ENCODE results near the gene SNX9. TPM values are rescaled to one million over a fixed set of nuclear protein-coding genes. Genes with fewer than 3 reads are reported as not detected.

Gene SNX9
- polyA plus RNA-seq, 1 donor (not counting 4 experiments of a cell fraction or from before 2014, with no cell fraction given): 37.8 TPM

DNA sequence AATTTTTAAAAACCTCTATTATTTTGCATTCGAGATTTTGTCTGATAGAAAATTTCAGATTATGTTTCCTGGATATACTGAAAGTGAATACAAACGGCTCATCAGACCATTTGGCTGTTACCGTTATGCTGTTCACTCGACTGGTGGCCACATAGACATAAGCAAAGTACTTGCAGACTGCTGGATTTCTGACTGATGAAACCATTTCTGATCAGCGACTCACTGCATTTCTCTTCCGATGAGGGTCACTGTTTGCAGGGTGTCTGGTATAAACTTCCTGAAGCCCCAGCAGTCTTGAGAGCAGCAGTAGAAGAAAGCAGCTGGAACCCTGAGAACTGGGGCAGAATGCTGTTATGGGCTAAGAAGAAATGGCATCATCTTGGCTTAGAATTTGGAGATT lies 17.7 kb downstream of the SNX9 start:
- FAIRE-seq: peak; percentile 87
- Histone ChIP-seq H3K27me3 (ENCODE audit: control insufficient read depth, extremely low read depth, insufficient read depth, low read length) (no peaks in the 10 kb centered on the region), H3K4me2 (ENCODE audit: control insufficient read depth, extremely low read depth, insufficient read depth, low read depth, low read length) (peak overlapping the region; percentile 75), H3K4me3 (ENCODE audit: control insufficient read depth in 2 of 3, extremely low read depth in 1 of 3, insufficient read depth in 2 of 3, low read depth in 1 of 3, low read length in 3 of 3) (peak overlapping the region in 2 of 3 experiments; percentile 9 to 58), H3K27ac (ENCODE audit: control insufficient read depth, insufficient read depth, low read length) (peak overlapping the region; percentile 84), H3K9me1 (ENCODE audit: control insufficient read depth, extremely low read depth, insufficient read depth, low read length) (no peaks in the 10 kb centered on the region), H3K9me3 (ENCODE audit: control insufficient read depth, low read depth, low read length) (no peaks in the 10 kb centered on the region), H3K79me2 (ENCODE audit: control insufficient read depth, insufficient read depth, low read length) (peaks cover 95% of the 10 kb centered on the region), H3K9ac (ENCODE audit: control insufficient read depth, extremely low read depth, insufficient read depth, low read length) (peak overlapping the region; percentile 33), H4K20me1 (ENCODE audit: control insufficient read depth, extremely low read depth, insufficient read depth, low read length) (no peaks in the 10 kb centered on the region), H2AFZ (ENCODE audit: control insufficient read depth, low read length) (no peak overlapping the region), H3K4me1 (ENCODE audit: control insufficient read depth, extremely low read depth, insufficient read depth, low read length) (peaks cover 77% of the 10 kb centered on the region), H3K36me3 (ENCODE audit: control insufficient read depth in 2 of 2, extremely low read depth in 1 of 2, insufficient read depth in 2 of 2, low read length in 2 of 2) (peaks cover 0 to 1% of the 10 kb centered on the region in 2 experiments)
- DNase-seq (ENCODE audit: low read depth, low spot score): no peak
- dilution Hi-C loops (cut with MboI; ENCODE audit: extremely low pct_ligation_motif_present, low sequenced_read_pairs): no loop called here
- no peak for TF ChIP-seq EZH2 (IDR thresholded peaks at IDR 0.05; ENCODE audit: low read length)
- TF ChIP-seq, protein P1, sequence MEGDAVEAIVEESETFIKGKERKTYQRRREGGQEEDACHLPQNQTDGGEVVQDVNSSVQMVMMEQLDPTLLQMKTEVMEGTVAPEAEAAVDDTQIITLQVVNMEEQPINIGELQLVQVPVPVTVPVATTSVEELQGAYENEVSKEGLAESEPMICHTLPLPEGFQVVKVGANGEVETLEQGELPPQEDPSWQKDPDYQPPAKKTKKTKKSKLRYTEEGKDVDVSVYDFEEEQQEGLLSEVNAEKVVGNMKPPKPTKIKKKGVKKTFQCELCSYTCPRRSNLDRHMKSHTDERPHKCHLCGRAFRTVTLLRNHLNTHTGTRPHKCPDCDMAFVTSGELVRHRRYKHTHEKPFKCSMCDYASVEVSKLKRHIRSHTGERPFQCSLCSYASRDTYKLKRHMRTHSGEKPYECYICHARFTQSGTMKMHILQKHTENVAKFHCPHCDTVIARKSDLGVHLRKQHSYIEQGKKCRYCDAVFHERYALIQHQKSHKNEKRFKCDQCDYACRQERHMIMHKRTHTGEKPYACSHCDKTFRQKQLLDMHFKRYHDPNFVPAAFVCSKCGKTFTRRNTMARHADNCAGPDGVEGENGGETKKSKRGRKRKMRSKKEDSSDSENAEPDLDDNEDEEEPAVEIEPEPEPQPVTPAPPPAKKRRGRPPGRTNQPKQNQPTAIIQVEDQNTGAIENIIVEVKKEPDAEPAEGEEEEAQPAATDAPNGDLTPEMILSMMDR (optimal IDR thresholded peaks at IDR 0.05 in 1 of 3, IDR thresholded peaks at IDR 0.05 in 1 of 3, conservative IDR thresholded peaks at IDR 0.05 in 1 of 3; ENCODE audit: extremely low read depth in 1 of 3, insufficient read depth in 2 of 3, low read length in 3 of 3): no peak

DNA sequence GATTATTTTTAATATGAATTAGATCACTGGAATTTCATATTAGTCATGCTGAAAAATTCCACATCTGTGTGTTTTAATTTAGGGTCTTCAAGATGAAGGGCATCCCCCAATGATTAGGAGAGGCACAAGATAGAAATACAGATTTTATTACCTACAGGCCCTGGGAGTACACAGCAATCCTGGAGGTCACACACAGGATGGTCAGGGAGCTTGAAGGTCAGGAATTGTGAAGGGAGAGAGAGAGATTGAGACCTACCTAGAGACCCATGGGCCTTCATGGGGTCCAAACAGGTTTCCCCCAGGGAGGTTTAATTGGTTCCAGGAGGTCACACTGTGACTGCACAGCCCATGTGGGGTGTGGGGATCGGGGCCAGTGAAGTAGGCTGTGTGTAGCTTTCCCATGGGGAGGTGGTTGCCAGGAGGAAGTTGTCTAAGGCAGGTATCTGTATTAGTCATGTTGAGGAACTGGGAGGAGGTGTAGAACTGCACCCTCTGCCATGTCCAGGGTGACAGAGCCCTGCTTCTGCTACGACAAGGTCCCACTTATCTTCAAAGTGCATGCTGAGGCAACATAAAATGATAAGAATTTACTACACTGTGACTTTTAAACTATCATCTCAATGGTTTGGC lies 18.3 kb downstream of the SNX9 start:
- no peak for TF ChIP-seq EZH2 (IDR thresholded peaks at IDR 0.05; ENCODE audit: low read length)
- TF ChIP-seq, protein P1 (optimal IDR thresholded peaks at IDR 0.05 in 1 of 3, IDR thresholded peaks at IDR 0.05 in 1 of 3, conservative IDR thresholded peaks at IDR 0.05 in 1 of 3; ENCODE audit: extremely low read depth in 1 of 3, insufficient read depth in 2 of 3, low read length in 3 of 3): no peak
- Histone ChIP-seq H4K20me1 (ENCODE audit: control insufficient read depth, extremely low read depth, insufficient read depth, low read length) (no peaks in the 10 kb centered on the region), H3K9ac (ENCODE audit: control insufficient read depth, extremely low read depth, insufficient read depth, low read length) (peak overlapping the region; percentile 33), H3K79me2 (ENCODE audit: control insufficient read depth, insufficient read depth, low read length) (peaks cover 95% of the 10 kb centered on the region), H3K4me2 (ENCODE audit: control insufficient read depth, extremely low read depth, insufficient read depth, low read depth, low read length) (peak overlapping the region; percentile 75), H3K4me1 (ENCODE audit: control insufficient read depth, extremely low read depth, insufficient read depth, low read length) (peaks cover 77% of the 10 kb centered on the region), H3K27ac (ENCODE audit: control insufficient read depth, insufficient read depth, low read length) (peak overlapping the region; percentile 84), H2AFZ (ENCODE audit: control insufficient read depth, low read length) (no peak overlapping the region), H3K9me1 (ENCODE audit: control insufficient read depth, extremely low read depth, insufficient read depth, low read length) (no peaks in the 10 kb centered on the region), H3K4me3 (ENCODE audit: control insufficient read depth in 2 of 3, extremely low read depth in 1 of 3, insufficient read depth in 2 of 3, low read depth in 1 of 3, low read length in 3 of 3) (peak overlapping the region in 2 of 3 experiments; percentile 9 to 58), H3K9me3 (ENCODE audit: control insufficient read depth, low read depth, low read length) (no peaks in the 10 kb centered on the region), H3K36me3 (ENCODE audit: control insufficient read depth in 2 of 2, extremely low read depth in 1 of 2, insufficient read depth in 2 of 2, low read length in 2 of 2) (no peaks in the 10 kb centered on the region), H3K27me3 (ENCODE audit: control insufficient read depth, extremely low read depth, insufficient read depth, low read length) (no peaks in the 10 kb centered on the region)
- DNase-seq (ENCODE audit: low read depth, low spot score) (no peak), FAIRE-seq (peak; percentile 94)
- dilution Hi-C loops (cut with MboI; ENCODE audit: extremely low pct_ligation_motif_present, low sequenced_read_pairs): no loop called here
